Keratinocyte (primary cell): ENCODE results near the gene IPO11.

Experiments
- CTCF ChIP-seq, 3 experiments: IDR thresholded peaks in 1 of 3; conservative IDR thresholded peaks in 1 of 3; optimal IDR thresholded peaks in 1 of 3; 2 replicates in 2 of 3; 3 replicates in 1 of 3; pipeline versions ENCODE3 to v1.5.1; 2011; ENCODE audit warnings: low read length in 3 of 3, mild to moderate bottlenecking in 3 of 3, moderate library complexity in 2 of 3, control low read depth in 1 of 3, inconsistent platforms in 1 of 3; ENCODE audit not compliant: insufficient read depth in 2 of 3; ENCODE audit errors: extremely low read depth in 1 of 3
- EZH2 ChIP-seq: IDR thresholded peaks from one replicate; pipeline ENCODE4 v1.6.1; 2012; ENCODE audit warnings: inconsistent platforms, mild to moderate bottlenecking, low read length, moderate library complexity

DNA sequence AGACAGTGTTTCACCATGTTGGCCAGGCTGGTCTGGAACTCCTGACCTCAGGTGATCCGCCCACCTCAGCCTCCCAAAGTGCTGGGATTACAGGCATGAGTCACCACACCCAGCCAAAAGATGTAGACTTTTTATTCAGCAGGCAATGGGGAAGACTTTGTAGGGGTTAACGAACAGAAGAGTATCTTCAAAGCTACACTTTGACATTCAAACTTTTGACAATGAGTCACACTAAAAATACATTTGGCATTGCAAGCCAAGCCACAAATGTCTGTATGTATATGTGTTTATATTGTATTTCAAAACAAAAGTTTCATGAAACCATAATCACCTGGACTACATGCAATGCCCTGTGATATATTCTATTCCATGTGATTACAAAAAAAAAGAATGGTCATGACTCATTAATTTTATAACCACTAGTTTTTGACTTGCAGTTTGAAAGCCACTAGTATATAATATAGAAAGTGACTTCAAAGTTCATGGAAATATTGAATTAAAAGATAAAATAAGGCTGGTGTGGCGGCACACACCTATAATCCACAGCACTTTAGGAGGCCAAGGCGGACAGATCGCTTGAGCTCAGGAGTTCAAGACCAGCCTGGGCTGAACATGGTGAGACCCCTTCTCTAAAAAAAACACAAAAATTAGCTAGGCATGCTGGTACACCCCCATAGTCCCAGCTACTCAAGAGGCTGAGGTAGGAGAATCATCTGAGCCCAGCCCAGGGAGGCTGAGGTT is 17.2 kb upstream of the IPO11 start:
- TF ChIP-seq CTCF (optimal IDR thresholded peaks at IDR 0.05 in 1 of 3, IDR thresholded peaks at IDR 0.05 in 1 of 3, conservative IDR thresholded peaks at IDR 0.05 in 1 of 3; ENCODE audit: extremely low read depth in 1 of 3, insufficient read depth in 2 of 3, low read length in 3 of 3) (no peak), EZH2 (no peak)
